IMR-90 (cell line): Measurements from ENCODE around the gene MGAT5. TPM values are rescaled to one million over a fixed set of nuclear protein-coding genes. Genes with fewer than 3 reads are reported as not detected.

Experiments
- ATAC-seq: fragments of 200-7000 bp; cut with Tn5 transposase; 2 replicates; pipeline ENCODE4 v1.9.1; 2020; ENCODE audit warnings: low read depth, mild to moderate bottlenecking, moderate library complexity
- BruUV-seq: library from RNA; stranded (reverse); fragments of 400-500 nt; replicated peaks from 2 replicates; lab custom pipeline; 2021; lab: Mats Ljungman, UMichigan
- CTCF ChIA-PET: fragments of 300-600 bp; formaldehyde crosslinking; extraction: SDS; loops from one replicate; lab custom pipeline; 2021; ENCODE audit warnings: antibody characterized with exemption; lab: Yijun Ruan, JAX
- POLR2A ChIA-PET: fragments of 300-600 bp; sonication (Branson Sonifier 250); formaldehyde crosslinking; loops from one replicate; lab custom pipeline; 2022; ENCODE audit warnings: antibody characterized with exemption; ENCODE audit not compliant: unreplicated experiment; lab: Charles Lee
- DNase-seq: peaks from one replicate; pipeline ENCODE4 v3.0.0; 2013
- H2AFZ ChIP-seq: replicated peaks from 2 replicates; pipeline ENCODE3; 2013; ENCODE audit warnings: low read length, mild to moderate bottlenecking; ENCODE audit not compliant: poor library complexity
- H2AK5ac ChIP-seq: 2 replicates; pipeline ENCODE4 v1.6.1; 2013; ENCODE audit warnings: low read depth, low read length, inconsistent platforms
- H2AK9ac ChIP-seq: replicated peaks from 2 replicates; pipeline ENCODE3; 2013; ENCODE audit warnings: mild to moderate bottlenecking, low read depth, low read length, moderate library complexity; ENCODE audit not compliant: poor library complexity
- H2BK120ac ChIP-seq: 2 replicates; pipeline ENCODE4 v1.6.1; 2013; ENCODE audit warnings: low read depth, low read length, inconsistent platforms
- H2BK15ac ChIP-seq: 3 replicates; pipeline ENCODE4 v1.6.1; 2013; ENCODE audit warnings: low read depth, low read length, inconsistent platforms
- H2BK20ac ChIP-seq: 2 replicates; pipeline ENCODE4 v1.6.1; 2013; ENCODE audit warnings: low read depth, mild to moderate bottlenecking, inconsistent platforms, low read length, moderate library complexity
- H2BK5ac ChIP-seq: 2 replicates; pipeline ENCODE4 v1.6.1; 2013; ENCODE audit warnings: mild to moderate bottlenecking, low read depth, low read length, inconsistent platforms; ENCODE audit not compliant: poor library complexity, severe bottlenecking
- H3K14ac ChIP-seq: replicated peaks from 2 replicates; pipeline ENCODE4 v1.6.1; 2013; ENCODE audit warnings: low read depth, low read length, inconsistent platforms
- H3K18ac ChIP-seq: 2 replicates; pipeline ENCODE4 v1.6.1; 2013; ENCODE audit warnings: low read depth, low read length, control low read depth
- H3K23ac ChIP-seq: 2 replicates; pipeline ENCODE4 v1.6.1; 2013; ENCODE audit warnings: low read depth, low read length, inconsistent platforms
- H3K27ac ChIP-seq: 2 replicates; pipeline ENCODE4 v1.5.1; 2013; ENCODE audit warnings: mild to moderate bottlenecking, control low read depth, low read length; ENCODE audit not compliant: insufficient read depth
- H3K27me3 ChIP-seq: 2 replicates; pipeline ENCODE4 v1.6.1; 2013; ENCODE audit warnings: low read length; ENCODE audit not compliant: control insufficient read depth, insufficient read depth
- H3K36me3 ChIP-seq: 2 replicates; pipeline ENCODE4 v1.6.1; 2013; ENCODE audit warnings: low read length, mixed read lengths; ENCODE audit not compliant: control insufficient read depth, insufficient read depth
- H3K4ac ChIP-seq: 2 replicates; pipeline ENCODE4 v1.6.1; 2013; ENCODE audit warnings: low read depth, low read length, inconsistent platforms
- H3K4me1 ChIP-seq: 2 replicates; pipeline ENCODE4 v1.6.1; 2013; ENCODE audit warnings: low read length, mixed read lengths; ENCODE audit not compliant: control insufficient read depth, insufficient read depth
- H3K4me2 ChIP-seq: 2 replicates; pipeline ENCODE4 v1.6.1; 2013; ENCODE audit warnings: low read depth, mild to moderate bottlenecking, control low read depth, low read length, moderate library complexity
- H3K4me3 ChIP-seq: 2 replicates; pipeline ENCODE4 v1.5.1; 2013; ENCODE audit warnings: low read depth, mild to moderate bottlenecking, control low read depth, low read length, moderate library complexity; ENCODE audit not compliant: insufficient read depth
- H3K56ac ChIP-seq: 2 replicates; pipeline ENCODE4 v1.6.1; 2013; ENCODE audit warnings: low read length, inconsistent platforms; ENCODE audit not compliant: insufficient read depth; ENCODE audit errors: extremely low read depth
- H3K79me1 ChIP-seq, 2 experiments: 2 replicates each; pipeline ENCODE4 v1.6.1; 2013; ENCODE audit warnings: low read length in 2 of 2, inconsistent platforms in 1 of 2, low read depth in 1 of 2
- H3K9ac ChIP-seq: 2 replicates; pipeline ENCODE4 v1.6.1; 2013; ENCODE audit warnings: low read depth, low read length, control low read depth
- H3K9me1 ChIP-seq: 2 replicates; pipeline ENCODE4 v1.6.1; 2013; ENCODE audit warnings: low read length, inconsistent platforms; ENCODE audit not compliant: insufficient read depth
- H3K9me3 ChIP-seq: 2 replicates; pipeline ENCODE4 v1.6.1; 2013; ENCODE audit warnings: low read length; ENCODE audit not compliant: control insufficient read depth, insufficient read depth
- H4K20me1 ChIP-seq: 2 replicates; pipeline ENCODE4 v1.6.1; 2013; ENCODE audit warnings: low read length, inconsistent platforms; ENCODE audit not compliant: insufficient read depth
- H4K5ac ChIP-seq: 2 replicates; pipeline ENCODE4 v1.6.1; 2013; ENCODE audit warnings: mild to moderate bottlenecking, low read depth, low read length, control low read depth
- H4K8ac ChIP-seq, 2 experiments: 2 replicates each; pipeline ENCODE4 v1.6.1; 2013; ENCODE audit warnings: low read depth in 2 of 2, low read length in 2 of 2, control low read depth in 1 of 2, inconsistent platforms in 1 of 2
- H4K91ac ChIP-seq: 2 replicates; pipeline ENCODE4 v1.6.1; 2013; ENCODE audit warnings: low read depth, low read length, inconsistent platforms; ENCODE audit not compliant: insufficient read depth
- BHLHE40 ChIP-seq: fragments of 150-350 bp; IDR thresholded peaks from 2 replicates; pipeline ENCODE4 v1.6.1; 2016; ENCODE audit warnings: mild to moderate bottlenecking, low read depth, low read length
- MAFK ChIP-seq: IDR thresholded peaks from 2 replicates; pipeline ENCODE4 v1.6.1; 2012; ENCODE audit warnings: low read depth, low read length, improper control_type of control experiment
- RAD21 ChIP-seq: IDR thresholded peaks from 2 replicates; pipeline ENCODE4 v1.6.1; 2012; ENCODE audit warnings: low read length, improper control_type of control experiment
- WGBS, 2 experiments: methylation state at CpG; one replicate each; pipeline versions ENCODE4 v1.1.5 to v1.1.7; 2013; ENCODE audit warnings: missing lambda C conversion rate in 2 of 2; ENCODE audit not compliant: insufficient read length in 1 of 2; ENCODE audit errors: extremely low coverage in 2 of 2; 5-methylcytosine and 5-hydroxymethylcytosine counted together
- dilution Hi-C: fragments of 300-500 bp; cut with HindIII; formaldehyde crosslinking; loops from one replicate; pipeline ENCODE4 v1.14.3; 2018; ENCODE audit warnings: low sequenced_read_pairs; ENCODE audit not compliant: unreplicated experiment
- in situ Hi-C: fragments of 300-500 bp; cut with MboI; formaldehyde crosslinking; loops from 3 replicates; pipeline ENCODE4 v1.14.3; 2019; ENCODE audit warnings: low sequenced_read_pairs, inconsistent platforms, mixed read lengths
- intact Hi-C: fragments of 100-400 bp; cut with micrococcal nuclease; formaldehyde crosslinking; loops from 2 replicates; pipeline ENCODE4 v1.10.0; 2022
- polyA plus RNA-seq, 3 experiments: library from polyadenylated mRNA; depleted of rRNA; stranded (reverse); fragments of >200 nt; gene quantifications; 2 replicates each; pipeline ENCODE4 v1.2.3, GENCODE V29; 2012; ENCODE audit warnings: low replicate concordance in 1 of 3
- total RNA-seq: library from RNA; depleted of rRNA; stranded (reverse); fragments of >200 nt; gene quantifications from 2 replicates; pipeline ENCODE4 v1.2.3, GENCODE V29; 2012

Gene MGAT5
- total and polyA plus RNA-seq, 2 of the 4 experiments (the other 2 are of a cell fraction) = 22.9 to 59.9 TPM

DNA sequence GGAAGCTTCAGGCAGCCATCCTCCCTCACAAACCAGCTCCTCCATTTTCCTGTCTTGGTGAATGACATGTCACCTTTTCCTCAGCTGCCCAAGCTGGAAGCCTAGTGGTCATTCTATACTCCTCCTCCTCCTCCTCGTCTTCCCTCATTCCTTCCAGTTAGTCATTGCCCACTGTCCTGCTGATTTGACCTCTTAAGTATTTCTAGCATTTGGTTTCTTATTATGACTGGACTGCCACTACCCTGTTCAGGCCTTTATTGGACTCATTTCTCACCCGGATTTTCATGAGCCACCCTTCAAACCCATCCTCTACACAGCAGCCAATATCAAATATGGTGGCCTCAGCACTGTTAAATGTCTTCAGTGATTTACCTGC is 21.9 kb upstream of the MGAT5 start:
- WGBS, 2 experiments = no CpG with 5 or more reads among the region's 2 CpGs
- Histone ChIP-seq H3K56ac (peak overlapping the region; percentile 83), H3K36me3 (no peaks in the 10 kb centered on the region), H2AK5ac (peak overlapping the region; percentile 79), H4K5ac (peak overlapping the region; percentile 82; the same call in 1 of the 2 replicates), H4K91ac (peak overlapping the region; percentile 88), H3K4me2 (peak overlapping the region; percentile 37; the same call in 1 of the 2 replicates), H3K9me1 (peaks cover 21% of the 10 kb centered on the region; the same call in 1 of the 2 replicates), H3K4me3 (no peak overlapping the region), H2BK20ac (peak overlapping the region; percentile 95), H3K9ac (no peak overlapping the region), H4K8ac (peak overlapping the region; percentile 74 to 88), H2BK15ac (peak overlapping the region; percentile 67; the same call in 2 of the 3 replicates), H3K9me3 (peaks cover 6% of the 10 kb centered on the region), H4K20me1 (peaks cover 2% of the 10 kb centered on the region; the same call in 1 of the 2 replicates), H3K18ac (peak overlapping the region; percentile 91), H2BK120ac (peak overlapping the region; percentile 91), H2AK9ac (peak overlapping the region; percentile 75), H3K4ac (peak overlapping the region; percentile 95), H2AFZ (no peak overlapping the region), H3K23ac (peak overlapping the region; percentile 87; the same call in 1 of the 2 replicates), H3K27ac (peak overlapping the region; percentile 81), H3K79me1 (peaks cover 24 to 74% of the 10 kb centered on the region in 2 experiments), H3K27me3 (no peaks in the 10 kb centered on the region), H3K4me1 (peaks cover 24% of the 10 kb centered on the region), H3K14ac (peak overlapping the region; percentile 86), H2BK5ac (peak overlapping the region; percentile 98)
- dilution Hi-C loops (no loop called here), intact Hi-C loops (loop anchor here (5.0 kb wide), 1 partner anchor 180 kb away; no protein-coding TSS in a partner anchor), in situ Hi-C loops (loop anchor here (25.0 kb wide), 1 partner anchor 345 kb away; no protein-coding TSS in a partner anchor)
- ATAC-seq = peak; percentile 80
- no TSS peak for BruUV-seq
- ChIA-PET CTCF (interaction anchor here (1.0 kb wide), 1 partner anchor 13 kb away, joined by 4 read pairs; no protein-coding TSS in a partner anchor), POLR2A (no interaction called here)
- TF ChIP-seq MAFK (no peak), RAD21 (no peak), BHLHE40 (peak; percentile 92)
- peak; percentile 83 for DNase-seq
